Panc1 (cell line): ENCODE results near the gene C3orf38. TPM values are rescaled to one million over a fixed set of nuclear protein-coding genes. Genes with fewer than 3 reads are reported as not detected.

ENCODE experiments used
- ATAC-seq: fragments of 200-7000 bp; cut with Tn5 transposase; 2 replicates; pipeline ENCODE4 v1.9.1; 2020; ENCODE audit warnings: mild to moderate bottlenecking, moderate library complexity
- BruUV-seq: library from RNA; stranded (reverse); fragments of 400-500 nt; replicated peaks from 2 replicates; lab custom pipeline; 2021; lab: Mats Ljungman, UMichigan
- CTCF ChIA-PET: fragments of 300-600 bp; sonication (Branson Sonifier 250); formaldehyde crosslinking; loops from one replicate; lab custom pipeline; 2022; ENCODE audit warnings: antibody characterized with exemption; lab: Charles Lee
- POLR2A ChIA-PET: fragments of 300-600 bp; sonication (Branson Sonifier 250); formaldehyde crosslinking; loops from one replicate; lab custom pipeline; 2022; ENCODE audit warnings: antibody characterized with exemption; lab: Charles Lee
- DNase-seq: peaks from one replicate; pipeline ENCODE4 v3.0.0-alpha.2; 2010; ENCODE audit warnings: low read depth, low spot score
- H3K27ac ChIP-seq: 2 replicates; pipeline ENCODE4 v1.5.1; 2011; ENCODE audit warnings: mild to moderate bottlenecking, low read length, inconsistent platforms
- H3K27me3 ChIP-seq: fragments of 200-500 bp; sonication (Bioruptor generic); 2 replicates; pipeline ENCODE4 v1.6.0; 2014; ENCODE audit warnings: low read length, inconsistent platforms; ENCODE audit not compliant: control insufficient read depth, insufficient read depth
- H3K36me3 ChIP-seq: fragments of 200-500 bp; sonication (Bioruptor generic); 2 replicates; pipeline ENCODE4 v1.5.1; 2014; ENCODE audit warnings: inconsistent platforms, mild to moderate bottlenecking, low read length, moderate library complexity; ENCODE audit not compliant: control insufficient read depth, insufficient read depth
- H3K4me1 ChIP-seq: 2 replicates; pipeline ENCODE4 v1.5.1; 2011; ENCODE audit warnings: inconsistent platforms, mild to moderate bottlenecking, low read length, moderate library complexity; ENCODE audit not compliant: control insufficient read depth, insufficient read depth
- H3K4me3 ChIP-seq, 2 experiments: 2 replicates each; pipeline ENCODE4 v1.5.1; 2011 to 2012; ENCODE audit warnings: low read depth in 2 of 2, low read length in 2 of 2, mild to moderate bottlenecking in 2 of 2, inconsistent platforms in 1 of 2, moderate library complexity in 1 of 2
- H3K9me3 ChIP-seq: fragments of 200-500 bp; sonication (Bioruptor generic); 2 replicates; pipeline ENCODE4 v1.5.1; 2014; ENCODE audit warnings: low read depth, mild to moderate bottlenecking, inconsistent platforms, low read length, moderate library complexity; ENCODE audit not compliant: control insufficient read depth, insufficient read depth
- CTCF ChIP-seq: fragments of 450-650 bp; IDR thresholded peaks from 2 replicates; pipeline ENCODE4 v1.5.1; 2017; ENCODE audit warnings: mild to moderate bottlenecking
- POLR2AphosphoS5 ChIP-seq: IDR thresholded peaks from 2 replicates; pipeline ENCODE4 v1.6.1; 2012; ENCODE audit warnings: mild to moderate bottlenecking, low read depth, low read length, moderate library complexity
- REST ChIP-seq, 2 experiments: IDR thresholded peaks; 2 replicates each; pipeline ENCODE4 v1.6.1; 2011 to 2012; ENCODE audit warnings: low read depth in 2 of 2, control low read depth in 1 of 2, low read length in 1 of 2, mild to moderate bottlenecking in 1 of 2, moderate library complexity in 1 of 2; ENCODE audit not compliant: insufficient read depth in 1 of 2
- in situ Hi-C: cut with HindIII; loops from 2 replicates; pipeline ENCODE4 v1.10.0; 2016; ENCODE audit warnings: low sequenced_read_pairs, low pct_unique_long_range_greater_than_20kb
- intact Hi-C: fragments of 100-400 bp; cut with micrococcal nuclease; formaldehyde crosslinking; loops from one replicate; pipeline ENCODE4 v1.10.0; 2022; ENCODE audit not compliant: unreplicated experiment
- total RNA-seq: library from RNA; stranded (reverse); gene quantifications from one replicate; pipeline ENCODE4 v1.2.1, GENCODE V29; 2021; ENCODE audit not compliant: unreplicated experiment

The C3orf38 gene
- total RNA-seq, 1 experiment from 2014 or later, result 14.3 TPM

GRCh38 chr3:88191872-88192409 lies 42.2 kb downstream of the C3orf38 start:
- Histone ChIP-seq H3K27me3 (no peaks in the 10 kb centered on the region), H3K36me3 (no peaks in the 10 kb centered on the region), H3K4me1 (no peaks in the 10 kb centered on the region), H3K4me3 (no peak overlapping the region), H3K9me3 (no peaks in the 10 kb centered on the region), H3K27ac (no peak overlapping the region)
- ChIA-PET POLR2A (no interaction called here), CTCF (no interaction called here)
- TF ChIP-seq REST (IDR thresholded peaks at IDR 0.05; ENCODE audit: insufficient read depth in 1 of 2, low read depth in 2 of 2, low read length in 1 of 2), result no peak
- ATAC-seq (no peak), DNase-seq (no peak)
- BruUV-seq, result no TSS peak
- in situ Hi-C loops (no loop called here), intact Hi-C loops (no loop called here)

GRCh38 chr3:88192631-88193030 lies 42.9 kb downstream of the C3orf38 start:
- DNase-seq (no peak), ATAC-seq (no peak)
- Histone ChIP-seq H3K27me3 (no peaks in the 10 kb centered on the region), H3K27ac (no peak overlapping the region), H3K4me1 (no peaks in the 10 kb centered on the region), H3K9me3 (no peaks in the 10 kb centered on the region), H3K36me3 (no peaks in the 10 kb centered on the region), H3K4me3 (no peak overlapping the region)
- ChIA-PET CTCF (no interaction called here), POLR2A (no interaction called here)
- intact Hi-C loops, result no loop called here
- BruUV-seq, result no TSS peak
- TF ChIP-seq CTCF, result no peak
- in situ Hi-C loops, result no loop called here

- ATAC-seq, result no peak
- no TSS peak for BruUV-seq
- no peak overlapping the region for H3K27ac ChIP-seq
- CTCF ChIA-PET, result no interaction called here
- H3K36me3 ChIP-seq, result no peaks in the 10 kb centered on the region
- in situ Hi-C loops (no loop called here), intact Hi-C loops (no loop called here)
- TF ChIP-seq CTCF, result no peak
- TF ChIP-seq REST (IDR thresholded peaks at IDR 0.05; ENCODE audit: insufficient read depth in 1 of 2, low read depth in 2 of 2, low read length in 1 of 2), result no peak
- no peak for TF ChIP-seq POLR2AphosphoS5
- no peaks in the 10 kb centered on the region for H3K27me3 ChIP-seq
- POLR2A ChIA-PET, result no interaction called here
- H3K4me1 ChIP-seq, result no peaks in the 10 kb centered on the region
- H3K9me3 ChIP-seq, result no peaks in the 10 kb centered on the region
- no peak overlapping the region for H3K4me3 ChIP-seq
- no peak for DNase-seq
These were observed 46.2 kb downstream of the C3orf38 start for GRCh38 chr3:88195951-88196434.
